ENCODE measurements around the gene MYO3B.
"Not testable (repeated sequence)": the region's sequence is repeated elsewhere in the genome, so short reads cannot be mapped to it uniquely, and the experiment has no call there.

Gene MYO3B

GRCh38 chr2:170276925-170277629, 99.1 kb downstream of the MYO3B start:
- H3K4me1 ChIP-seq (ENCODE audit: control insufficient read depth, insufficient read depth, low read length), result no peaks in the 10 kb centered on the region
- H3K27ac ChIP-seq (ENCODE audit: extremely low read depth, low read depth, low read length), result no peak overlapping the region
- no peaks in the 10 kb centered on the region for H3K9me3 ChIP-seq (ENCODE audit: control insufficient read depth, insufficient read depth, low read depth, low read length)
- POLR2A ChIA-PET, result no interaction called here
- H3K4me3 ChIP-seq (ENCODE audit: low read depth, low read length), result no peak overlapping the region
- TF ChIP-seq ZNF335 (tag by site-specific recombination; conservative IDR thresholded peaks at IDR 0.05) (peak; percentile 29), ZBTB48 (tag by site-specific recombination; IDR thresholded peaks at IDR 0.05) (no peak)
- CTCF ChIA-PET, result no interaction called here
- no peaks in the 10 kb centered on the region for H3K36me3 ChIP-seq (ENCODE audit: control insufficient read depth in 2 of 2, insufficient read depth in 1 of 2, low read length in 2 of 2)

GRCh38 chr2:170277951-170278350, 100.0 kb downstream of the MYO3B start:
- no peak overlapping the region for H3K4me3 ChIP-seq (ENCODE audit: low read depth, low read length)
- no peaks in the 10 kb centered on the region for H3K36me3 ChIP-seq (ENCODE audit: control insufficient read depth in 2 of 2, insufficient read depth in 1 of 2, low read length in 2 of 2)
- ChIA-PET POLR2A (no interaction called here), CTCF (interaction anchor here (0.6 to 0.9 kb wide), 2 partner anchors 46 to 1237 kb away, joined by 3 to 4 read pairs; no protein-coding TSS in a partner anchor)
- no peak overlapping the region for H3K27ac ChIP-seq (ENCODE audit: extremely low read depth, low read depth, low read length)
- H3K9me3 ChIP-seq (ENCODE audit: control insufficient read depth, insufficient read depth, low read depth, low read length), result no peaks in the 10 kb centered on the region
- no peaks in the 10 kb centered on the region for H3K4me1 ChIP-seq (ENCODE audit: control insufficient read depth, insufficient read depth, low read length)
- TF ChIP-seq HOXD13 (CRISPR knock-in tag; IDR thresholded peaks at IDR 0.05; ENCODE audit: borderline replicate concordance), result no peak

- H3K27ac ChIP-seq (ENCODE audit: extremely low read depth, low read depth, low read length); H3K36me3 ChIP-seq (ENCODE audit: control insufficient read depth in 2 of 2, insufficient read depth in 1 of 2, low read length in 2 of 2); H3K4me3 ChIP-seq (ENCODE audit: low read depth, low read length); CTCF ChIA-PET; POLR2A ChIA-PET; H3K9me3 ChIP-seq (ENCODE audit: control insufficient read depth, insufficient read depth, low read depth, low read length); H3K4me1 ChIP-seq (ENCODE audit: control insufficient read depth, insufficient read depth, low read length): not testable (repeated sequence)
- peak; percentile 36; the same call in 1 of the 2 replicates for TF ChIP-seq ZNF146 (tag by site-specific recombination; IDR thresholded peaks at IDR 0.05)
These were observed 101.7 kb downstream of the MYO3B start for GRCh38 chr2:170279615-170280014.

- CTCF ChIA-PET, result interaction anchor here (1.2 kb wide), 1 partner anchor 127 kb away, joined by 3 read pairs; no protein-coding TSS in a partner anchor
- H3K4me3 ChIP-seq (ENCODE audit: low read depth, low read length), result no peak overlapping the region
- POLR2A ChIA-PET, result no interaction called here
- no peaks in the 10 kb centered on the region for H3K4me1 ChIP-seq (ENCODE audit: control insufficient read depth, insufficient read depth, low read length)
- TF ChIP-seq ZNF16 (tag by site-specific recombination; IDR thresholded peaks at IDR 0.05; ENCODE audit: low read depth), result no peak
- TF ChIP-seq ZBTB20 (tag by site-specific recombination; IDR thresholded peaks at IDR 0.05), result no peak
- TF ChIP-seq KLF9 (tag by site-specific recombination; IDR thresholded peaks at IDR 0.05; ENCODE audit: low read depth), result no peak
- H3K9me3 ChIP-seq (ENCODE audit: control insufficient read depth, insufficient read depth, low read depth, low read length), result no peaks in the 10 kb centered on the region
- no peak overlapping the region for H3K27ac ChIP-seq (ENCODE audit: extremely low read depth, low read depth, low read length)
- no peaks in the 10 kb centered on the region for H3K36me3 ChIP-seq (ENCODE audit: control insufficient read depth in 2 of 2, insufficient read depth in 1 of 2, low read length in 2 of 2)
These were observed 104.9 kb downstream of the MYO3B start for GRCh38 chr2:170282851-170283250.

GRCh38 chr2:170284205-170284604, 106.3 kb downstream of the MYO3B start:
- no peak overlapping the region for H3K27ac ChIP-seq (ENCODE audit: extremely low read depth, low read depth, low read length)
- POLR2A ChIA-PET, result no interaction called here
- CTCF ChIA-PET, result interaction anchor here (0.8 kb wide), 1 partner anchor 77 kb away, joined by 3 read pairs; no protein-coding TSS in a partner anchor
- TF ChIP-seq ZNF670 (tag by site-specific recombination; IDR thresholded peaks at IDR 0.05; ENCODE audit: low read depth) (no peak), ZNF223 (tag by site-specific recombination; IDR thresholded peaks at IDR 0.05) (no peak), ZBTB6 (tag by site-specific recombination; IDR thresholded peaks at IDR 0.05) (no peak)
- no peak overlapping the region for H3K4me3 ChIP-seq (ENCODE audit: low read depth, low read length)
- H3K36me3 ChIP-seq (ENCODE audit: control insufficient read depth in 2 of 2, insufficient read depth in 1 of 2, low read length in 2 of 2), result no peaks in the 10 kb centered on the region
- H3K9me3 ChIP-seq (ENCODE audit: control insufficient read depth, insufficient read depth, low read depth, low read length), result no peaks in the 10 kb centered on the region
- H3K4me1 ChIP-seq (ENCODE audit: control insufficient read depth, insufficient read depth, low read length), result no peaks in the 10 kb centered on the region

GRCh38 chr2:170288859-170289258, 110.9 kb downstream of the MYO3B start:
- ChIA-PET CTCF (interaction anchor here (1.6 kb wide), 1 partner anchor 120 kb away, joined by 3 read pairs; no protein-coding TSS in a partner anchor), POLR2A (no interaction called here)

More at GRCh38 chr2:170288859-170289258, 110.9 kb downstream of the MYO3B start:
- no peaks in the 10 kb centered on the region for H3K36me3 ChIP-seq (ENCODE audit: control insufficient read depth in 2 of 2, insufficient read depth in 1 of 2, low read length in 2 of 2)
- TF ChIP-seq ZSCAN30 (tag by site-specific recombination; IDR thresholded peaks at IDR 0.05), result no peak
- TF ChIP-seq AEBP2 (tag by site-specific recombination; IDR thresholded peaks at IDR 0.05; ENCODE audit: borderline replicate concordance), result no peak
- no peak for TF ChIP-seq BCL11A (tag by site-specific recombination; IDR thresholded peaks at IDR 0.05; ENCODE audit: low read depth)
- H3K4me1 ChIP-seq (ENCODE audit: control insufficient read depth, insufficient read depth, low read length), result no peaks in the 10 kb centered on the region
- H3K4me3 ChIP-seq (ENCODE audit: low read depth, low read length), result no peak overlapping the region
- no peak overlapping the region for H3K27ac ChIP-seq (ENCODE audit: extremely low read depth, low read depth, low read length)
- no peaks in the 10 kb centered on the region for H3K9me3 ChIP-seq (ENCODE audit: control insufficient read depth, insufficient read depth, low read depth, low read length)

Data from HEK293 (cell line).